HG03066 (cell line): ENCODE measurements around the gene ZNRF1.
"Not testable (repeated sequence)": the region's sequence is repeated elsewhere in the genome, so short reads cannot be mapped to it uniquely, and the experiment has no call there.

Experiments used
- ATAC-seq: cut with Tn5 transposase; IDR thresholded peaks from one replicate; pipeline ENCODE4 v1.9.1; 2021; ENCODE audit warnings: low read depth; ENCODE audit not compliant: unreplicated experiment

Gene ZNRF1

GRCh38 chr16:75000481-75001081 is 1.8 kb downstream of the ZNRF1 start:
- no peak for ATAC-seq

- ATAC-seq: no peak
Observed at GRCh38 chr16:75002474-75002873, 3.6 kb downstream of the ZNRF1 start.

- ATAC-seq: no peak
Observed at GRCh38 chr16:75003931-75004330, 5.1 kb downstream of the ZNRF1 start.

DNA sequence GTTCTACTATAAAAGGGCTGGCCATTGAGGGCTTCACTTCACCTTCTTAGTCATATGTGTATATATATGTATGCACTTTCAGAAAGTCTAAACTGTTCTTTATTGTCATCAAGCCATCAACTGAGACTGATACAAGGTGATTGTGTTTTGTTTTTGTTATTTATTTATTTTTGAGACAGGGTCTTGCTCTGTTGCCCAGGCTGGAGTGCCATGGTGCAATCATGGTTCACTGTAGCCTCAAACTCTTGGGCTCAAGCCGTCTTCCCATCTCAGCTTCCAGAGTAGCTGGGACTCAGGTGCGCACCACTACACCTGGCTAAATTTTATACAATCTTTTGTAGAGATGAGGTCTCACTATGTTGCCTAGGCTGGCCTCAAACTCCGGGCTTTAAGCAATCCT is 5.6 kb downstream of the ZNRF1 start:
- ATAC-seq: no peak

GRCh38 chr16:75005697-75006096 is 6.9 kb downstream of the ZNRF1 start:
- no peak for ATAC-seq

DNA sequence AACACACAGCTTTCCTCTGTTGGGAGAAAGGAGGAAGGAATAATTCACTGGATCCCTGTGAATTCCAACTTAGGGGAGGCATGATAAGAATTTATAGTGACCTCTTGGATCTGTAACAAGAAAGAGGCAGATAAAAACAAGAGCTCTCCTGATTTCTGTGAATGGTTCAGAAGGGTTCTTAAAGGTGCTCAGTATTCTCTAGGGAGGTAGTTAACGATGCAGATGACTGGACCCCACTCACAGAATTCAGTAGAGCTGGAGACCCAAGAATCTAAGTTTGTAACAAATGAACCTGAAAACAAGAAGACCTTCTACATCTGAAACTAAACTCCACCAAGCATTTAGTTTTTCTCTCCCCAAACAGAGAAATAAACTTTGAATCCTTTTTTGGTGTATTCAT is 8.6 kb downstream of the ZNRF1 start:
- no peak for ATAC-seq

DNA sequence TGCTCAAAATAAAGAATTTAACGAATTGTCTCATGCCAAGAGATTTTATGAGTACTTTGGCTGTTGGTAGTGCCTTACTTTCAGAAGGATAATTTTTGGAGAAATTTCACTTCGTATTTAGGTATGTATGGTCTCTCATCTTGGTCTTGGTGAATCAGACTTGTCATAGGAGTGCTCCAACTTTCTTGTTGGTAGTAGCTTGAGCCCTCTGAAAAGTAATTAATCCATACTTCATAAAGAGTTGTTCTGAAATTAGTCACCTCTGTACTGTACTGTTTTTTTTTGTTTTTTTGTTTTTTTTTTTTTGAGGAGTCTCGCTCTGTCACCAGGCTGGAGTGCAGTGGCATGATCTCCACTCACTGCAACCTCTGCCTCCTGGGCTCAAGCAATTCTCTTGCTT is 11.6 kb downstream of the ZNRF1 start:
- ATAC-seq: no peak

DNA sequence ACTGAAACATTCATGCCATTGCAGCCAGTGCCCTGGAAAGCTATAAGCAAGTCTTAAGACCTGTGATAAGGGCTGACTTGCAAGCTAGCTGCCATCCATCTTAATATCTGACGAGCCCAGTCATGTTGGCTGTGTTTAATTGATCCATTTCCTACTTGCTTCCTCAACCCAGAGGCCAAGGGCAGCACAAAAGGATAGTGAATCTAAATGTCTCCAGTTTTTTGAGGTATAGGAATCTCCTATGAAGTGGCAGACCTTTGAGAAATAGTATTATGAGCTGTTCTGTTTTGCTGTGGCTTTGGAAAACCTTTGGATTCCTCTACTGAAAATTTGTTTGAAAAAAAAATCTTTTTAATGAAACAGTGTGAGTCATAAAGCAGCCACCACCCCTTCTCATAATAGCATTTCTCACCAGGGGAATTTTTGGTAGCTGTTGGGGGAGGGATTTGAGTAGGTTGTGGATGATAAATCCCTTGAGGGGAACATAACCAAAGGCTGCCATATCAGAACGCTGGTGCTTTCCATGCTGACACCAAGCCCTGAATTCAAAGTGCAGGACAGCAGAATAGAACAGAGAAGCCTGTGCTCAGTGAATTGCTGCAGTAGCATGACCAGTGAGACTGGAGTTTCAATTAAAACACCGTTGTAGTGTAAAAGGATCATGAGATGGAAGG is 12.9 kb downstream of the ZNRF1 start:
- peak; percentile 60 for ATAC-seq

DNA sequence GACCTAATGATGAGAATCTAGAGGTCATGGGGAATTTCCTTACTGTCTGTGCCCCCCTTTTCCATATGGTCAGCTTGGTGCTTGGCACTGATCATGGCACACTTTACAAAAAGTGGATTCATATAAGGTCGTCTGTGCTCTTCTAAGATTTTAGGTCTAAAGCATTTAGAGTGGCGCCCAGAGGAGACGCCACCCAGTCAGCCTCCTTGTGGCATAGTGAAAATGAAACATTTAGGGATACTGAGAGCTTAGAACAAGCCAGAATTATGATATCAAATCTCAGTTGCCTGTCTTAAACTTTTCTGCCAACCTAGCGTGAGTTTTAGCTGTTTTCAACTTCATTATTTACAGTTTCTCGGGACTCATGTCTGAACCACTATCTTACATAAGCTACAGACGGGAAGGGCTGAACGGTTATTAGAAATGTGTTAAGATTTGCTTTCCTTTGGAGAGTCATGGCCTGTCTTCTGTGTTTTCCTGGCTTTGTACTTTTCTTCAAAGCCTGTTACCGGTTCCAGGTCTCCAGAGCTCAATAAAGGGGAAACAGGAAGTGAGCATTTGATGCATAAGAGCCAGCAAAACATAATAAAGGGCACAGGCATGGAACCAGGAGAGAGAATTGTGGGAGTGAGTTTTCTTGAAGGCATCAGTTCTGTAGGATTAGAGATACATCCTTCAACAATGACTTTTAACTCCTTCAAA is 13.7 kb downstream of the ZNRF1 start:
- ATAC-seq: no peak

GRCh38 chr16:75013123-75013522 is 14.3 kb downstream of the ZNRF1 start:
- ATAC-seq: not testable (repeated sequence)

DNA sequence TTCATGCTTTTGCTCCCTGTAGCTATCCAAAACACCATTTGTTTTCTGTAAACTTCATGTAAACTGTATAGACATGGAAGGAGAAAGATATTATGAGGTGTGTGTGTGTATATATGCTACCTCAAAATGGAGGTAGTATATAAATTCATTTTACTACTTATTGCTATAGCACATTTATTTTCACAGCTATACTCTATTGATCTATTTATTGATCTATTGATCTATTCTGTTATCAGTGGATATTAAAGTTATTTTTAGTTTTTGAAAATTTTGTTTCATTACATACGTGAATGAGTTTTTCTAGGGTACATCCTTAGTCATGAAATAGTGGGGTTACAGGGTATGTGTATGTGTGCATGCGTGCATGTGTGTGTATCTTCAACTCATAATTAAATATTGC is 15.5 kb downstream of the ZNRF1 start:
- ATAC-seq: no peak

DNA sequence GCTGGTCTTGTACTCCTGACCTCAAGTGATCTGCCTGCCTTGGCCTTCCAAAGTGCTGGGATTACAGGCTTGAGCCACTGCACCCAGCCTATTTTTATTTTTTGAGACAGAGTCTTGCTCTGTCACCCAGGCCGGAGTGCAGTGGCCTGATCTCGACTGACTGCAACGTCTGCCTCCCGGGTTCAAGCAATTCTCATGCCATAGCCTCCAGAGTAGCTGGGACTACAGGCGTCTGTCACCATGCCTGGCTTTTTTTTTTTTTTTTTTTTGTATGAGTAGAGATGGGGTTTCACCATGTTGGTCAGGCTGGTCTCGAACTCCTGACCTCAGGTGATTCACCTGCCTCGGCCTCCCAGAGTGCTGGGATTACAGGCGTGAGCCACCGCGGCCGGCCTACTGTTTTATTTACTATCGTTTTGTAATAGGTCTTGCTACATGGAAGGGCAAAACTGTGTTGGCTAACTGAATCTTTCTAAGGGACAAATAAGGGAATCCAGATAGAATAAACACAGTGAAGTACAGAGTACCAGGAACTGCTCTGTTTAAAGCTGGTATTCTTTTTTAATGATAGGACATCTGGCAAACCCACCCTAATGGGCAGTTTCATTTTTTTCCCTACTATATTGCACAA is 17.7 kb downstream of the ZNRF1 start:
- ATAC-seq: not testable (repeated sequence)

DNA sequence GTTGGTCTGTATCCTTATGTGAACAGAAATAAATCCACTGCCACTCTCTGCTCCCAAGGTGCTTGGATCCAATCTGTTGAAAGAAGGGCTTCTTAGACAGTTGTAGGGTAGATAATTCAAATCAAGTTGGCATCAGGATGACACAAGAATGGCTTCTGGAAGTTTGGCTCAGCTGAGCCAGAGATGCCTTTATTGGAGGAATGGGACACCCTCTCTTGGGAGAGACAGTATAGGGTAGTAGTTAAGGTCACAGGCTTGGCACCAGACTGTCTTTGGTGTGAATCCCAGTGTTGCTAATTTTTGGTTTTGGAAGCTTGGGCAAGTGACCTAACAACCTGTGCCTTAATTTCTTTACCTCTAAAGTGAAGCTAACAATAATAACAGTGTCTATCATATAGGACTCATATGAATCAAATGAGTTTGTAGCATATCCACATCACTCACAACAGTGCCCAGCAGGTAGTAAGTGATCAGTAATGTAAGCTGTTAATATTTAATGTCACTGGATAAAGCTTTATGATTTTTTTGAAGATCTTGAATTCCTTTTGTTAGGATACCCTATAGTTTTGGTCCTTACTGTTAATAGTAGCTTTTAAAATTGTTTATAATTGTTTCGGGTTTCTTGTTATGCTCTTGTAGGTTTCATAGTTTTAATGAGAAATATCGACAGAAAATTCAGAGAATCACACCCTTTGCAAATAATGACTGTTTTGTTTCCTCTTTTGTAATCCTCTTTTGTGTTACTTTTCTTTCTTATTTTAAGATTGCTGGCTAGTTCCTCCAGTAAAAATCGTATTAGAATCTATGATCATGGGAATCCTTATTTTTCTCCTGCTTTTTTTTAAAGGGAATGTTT is 19.1 kb downstream of the ZNRF1 start:
- no peak for ATAC-seq

GRCh38 chr16:75019007-75019406 is 20.2 kb downstream of the ZNRF1 start:
- ATAC-seq: no peak

DNA sequence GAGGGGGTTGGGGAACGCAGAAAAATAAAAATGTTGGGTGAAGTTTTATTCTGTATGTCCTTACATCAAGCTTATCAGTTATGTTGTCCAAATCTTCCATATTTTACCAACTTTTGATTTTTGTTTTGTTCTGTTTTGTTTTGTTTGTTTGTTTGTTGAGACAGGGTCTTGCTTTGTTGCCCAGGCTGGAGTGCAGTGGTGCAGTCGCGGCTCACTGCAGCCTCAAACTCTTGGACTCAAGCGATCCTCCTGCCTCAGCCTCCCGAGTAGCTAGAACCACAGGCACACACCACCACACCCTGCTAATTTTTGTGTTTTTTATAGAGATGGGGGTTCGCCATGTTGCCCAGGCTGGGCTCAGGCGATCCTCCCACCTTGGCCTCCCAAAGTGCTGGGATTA is 20.8 kb downstream of the ZNRF1 start:
- no peak for ATAC-seq

- ATAC-seq: no peak
Observed at GRCh38 chr16:75021410-75021809, 22.6 kb downstream of the ZNRF1 start.

GRCh38 chr16:75022567-75022966 is 23.7 kb downstream of the ZNRF1 start:
- no peak for ATAC-seq

DNA sequence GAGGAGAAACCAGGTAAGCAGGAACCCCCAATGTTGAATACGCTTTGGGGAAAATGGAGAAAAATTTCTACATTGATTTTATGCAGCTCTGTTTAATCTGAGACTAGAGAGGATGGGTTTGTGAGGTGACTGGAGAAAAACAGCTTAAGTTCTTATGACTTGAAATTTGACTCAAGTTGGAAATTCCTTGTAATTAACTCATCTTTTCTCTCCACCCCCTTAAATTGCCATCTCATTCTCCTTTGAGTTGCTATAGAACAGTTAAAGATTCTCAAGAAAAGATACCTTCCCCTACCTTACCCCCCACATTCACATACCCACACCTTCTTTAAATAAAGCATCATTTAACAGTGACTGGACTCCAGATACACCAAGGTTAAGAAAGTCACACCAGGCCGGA is 24.2 kb downstream of the ZNRF1 start:
- no peak for ATAC-seq

GRCh38 chr16:75024182-75024581 is 25.4 kb downstream of the ZNRF1 start:
- no peak for ATAC-seq

DNA sequence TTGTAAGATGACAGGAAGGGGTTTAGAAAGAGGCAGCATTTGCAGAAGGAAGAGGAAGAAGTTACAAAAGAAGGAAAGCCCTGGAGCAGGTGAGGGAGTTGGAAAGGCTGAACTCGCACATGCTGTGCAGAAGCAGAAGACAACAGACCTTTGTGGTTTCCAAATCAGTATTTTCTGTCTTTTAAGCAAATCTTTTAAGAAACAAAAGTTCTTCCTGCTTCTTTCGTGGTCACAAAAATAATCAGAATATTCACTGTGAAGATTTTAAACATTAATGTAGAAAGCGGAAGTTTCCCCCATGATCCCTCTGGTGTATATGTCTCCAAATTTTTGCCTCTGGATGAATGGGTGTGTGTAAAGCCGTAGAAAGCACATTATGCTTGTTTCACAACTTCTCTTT is 25.8 kb downstream of the ZNRF1 start:
- peak; percentile 54 for ATAC-seq

DNA sequence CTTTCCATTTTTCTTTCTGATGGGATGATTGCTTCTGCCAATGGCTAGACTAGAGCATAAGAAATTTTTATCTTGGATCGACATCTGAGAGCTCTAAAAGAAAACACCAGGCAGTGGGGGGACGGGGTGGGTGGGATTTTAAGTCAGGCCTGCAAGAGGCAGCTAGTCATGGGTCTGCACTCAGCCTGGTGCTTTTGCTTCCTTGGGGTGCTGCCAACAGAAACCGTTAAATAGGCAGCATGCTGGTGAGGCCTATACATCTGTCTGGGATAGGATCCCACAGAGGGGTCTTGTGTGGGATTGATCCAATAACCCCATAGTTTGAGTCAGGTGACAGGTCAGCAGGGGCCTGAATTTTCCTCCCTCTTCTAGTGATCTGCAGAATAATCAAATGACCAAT is 26.9 kb downstream of the ZNRF1 start:
- no peak for ATAC-seq
